Naive B cell (primary cell): ENCODE measurements around the gene TIMP2. TPM values are rescaled to one million over a fixed set of nuclear protein-coding genes. Genes with fewer than 3 reads are reported as not detected.
"Not testable (repeated sequence)": the region's sequence is repeated elsewhere in the genome, so short reads cannot be mapped to it uniquely, and the experiment has no call there.

Experiments
- ATAC-seq, 2 donors: fragments of 150-1000 bp; cut with Tn5 transposase; 2 replicates each; pipeline ENCODE4 v1.10.0; 2021; ENCODE audit warnings: low read depth in 2 of 2, mild to moderate bottlenecking in 2 of 2, moderate library complexity in 2 of 2
- DNase-seq: peaks from one replicate; pipeline ENCODE4 v3.0.0; 2022
- H3K27ac Mint-ChIP-seq, 6 donors: one replicate each; pipeline ENCODE4 v1.8.0; 2020 to 2022; ENCODE audit warnings: mild to moderate bottlenecking in 6 of 6, mixed read lengths in 6 of 6, moderate library complexity in 5 of 6, inconsistent platforms in 2 of 6
- H3K27me3 Mint-ChIP-seq, 3 donors: one replicate each; pipeline ENCODE4 v1.8.0; 2021 to 2022; ENCODE audit warnings: mixed read lengths in 3 of 3, mild to moderate bottlenecking in 1 of 3
- H3K36me3 Mint-ChIP-seq, 2 donors: one replicate each; pipeline ENCODE4 v1.8.0; 2020 to 2022; ENCODE audit warnings: mixed read lengths in 2 of 2, inconsistent platforms in 1 of 2, mild to moderate bottlenecking in 1 of 2
- H3K4me1 Mint-ChIP-seq, 3 donors: one replicate each; pipeline ENCODE4 v1.8.0; 2020 to 2022; ENCODE audit warnings: mixed read lengths in 3 of 3, inconsistent platforms in 1 of 3, mild to moderate bottlenecking in 1 of 3, moderate library complexity in 1 of 3
- H3K4me3 Mint-ChIP-seq, 8 donors: one replicate each; pipeline ENCODE4 v1.8.0; 2020 to 2022; ENCODE audit warnings: mild to moderate bottlenecking in 8 of 8, mixed read lengths in 8 of 8, moderate library complexity in 8 of 8, inconsistent platforms in 2 of 8
- H3K9me3 Mint-ChIP-seq, 7 donors: one replicate each; pipeline ENCODE4 v1.8.0; 2020 to 2022; ENCODE audit warnings: mixed read lengths in 7 of 7, mild to moderate bottlenecking in 5 of 7, inconsistent platforms in 2 of 7, moderate library complexity in 1 of 7
- polyA plus RNA-seq, 6 donors: library from polyadenylated mRNA; unstranded; fragments of 300-500 nt; fragmentation: Illumina TruSeq; gene quantifications; one replicate each; pipeline ENCODE4 v1.2.3, GENCODE V29; 2021; ENCODE audit warnings: low read depth in 6 of 6

The TIMP2 gene
- polyA plus RNA-seq, 6 donors from 2014 or later = 0.40 to 1.1 (median 0.65) TPM

GRCh38 chr17:78919861-78920450 lies 5.2 kb downstream of the TIMP2 start:
- Mint-ChIP-seq H3K36me3 (no peaks in the 10 kb centered on the region), H3K27me3 (peaks cover 0 to 7% (median 4%) of the 10 kb centered on the region in 3 donors), H3K27ac (peak overlapping the region in 3 of 6 donors; percentile 17 to 92 (median 85)), H3K4me1 (peaks cover 38 to 55% (median 48%) of the 10 kb centered on the region in 3 donors), H3K9me3 (no peaks in the 10 kb centered on the region), H3K4me3 (peak overlapping the region in 1 of 8 donors; percentile 84)
- DNase-seq = no peak
- no peak for ATAC-seq

GRCh38 chr17:78918979-78919378 lies 6.2 kb downstream of the TIMP2 start:
- no peak for DNase-seq
- no peak for ATAC-seq
- H3K36me3 Mint-ChIP-seq = no peaks in the 10 kb centered on the region
- H3K4me3 Mint-ChIP-seq = no peak overlapping the region
- H3K27ac Mint-ChIP-seq = no peak overlapping the region
- peaks cover 38 to 55% (median 48%) of the 10 kb centered on the region in 3 donors for H3K4me1 Mint-ChIP-seq
- no peaks in the 10 kb centered on the region for H3K9me3 Mint-ChIP-seq
- H3K27me3 Mint-ChIP-seq = peaks cover 0 to 7% (median 4%) of the 10 kb centered on the region in 3 donors

GRCh38 chr17:78917451-78918275 lies 7.5 kb downstream of the TIMP2 start:
- Mint-ChIP-seq H3K36me3 (no peaks in the 10 kb centered on the region), H3K4me1 (peaks cover 28 to 41% (median 37%) of the 10 kb centered on the region in 3 donors), H3K27me3 (peaks cover 0 to 7% (median 4%) of the 10 kb centered on the region in 3 donors), H3K27ac (peak overlapping the region in 5 of 6 donors; percentile 21 to 76 (median 50)), H3K4me3 (peak overlapping the region in 2 of 8 donors; percentile 42 to 79), H3K9me3 (no peaks in the 10 kb centered on the region)
- peak; percentile 37 to 48 for ATAC-seq
- DNase-seq = no peak

GRCh38 chr17:78915872-78916632 lies 9.1 kb downstream of the TIMP2 start:
- no peaks in the 10 kb centered on the region for H3K9me3 Mint-ChIP-seq

GRCh38 chr17:78913115-78913514 lies 12.1 kb downstream of the TIMP2 start:
- peak overlapping the region in 1 of 6 donors; percentile 43 for H3K27ac Mint-ChIP-seq
- no peak overlapping the region for H3K4me3 Mint-ChIP-seq
- no peaks in the 10 kb centered on the region for H3K36me3 Mint-ChIP-seq
- peaks cover 26 to 38% (median 36%) of the 10 kb centered on the region in 3 donors for H3K4me1 Mint-ChIP-seq
- H3K27me3 Mint-ChIP-seq = peaks cover 0 to 7% (median 0%) of the 10 kb centered on the region in 3 donors
- H3K9me3 Mint-ChIP-seq = peaks cover 0 to 2% (median 0%) of the 10 kb centered on the region in 7 donors
- ATAC-seq = no peak
- DNase-seq = no peak

More at GRCh38 chr17:78915872-78916632, 9.1 kb downstream of the TIMP2 start:
- no peaks in the 10 kb centered on the region for H3K36me3 Mint-ChIP-seq
- no peak for DNase-seq
- H3K27ac Mint-ChIP-seq = peak overlapping the region in 3 of 6 donors; percentile 22 to 75 (median 29)
- H3K4me1 Mint-ChIP-seq = peaks cover 29 to 39% (median 37%) of the 10 kb centered on the region in 3 donors
- peak in 1 of 2 donors; percentile 41 for ATAC-seq
- H3K27me3 Mint-ChIP-seq = peaks cover 0 to 7% (median 4%) of the 10 kb centered on the region in 3 donors
- peak overlapping the region in 7 of 8 donors; percentile 23 to 89 (median 54) for H3K4me3 Mint-ChIP-seq

GRCh38 chr17:78912082-78912481 lies 13.1 kb downstream of the TIMP2 start:
- peaks cover 0 to 2% (median 0%) of the 10 kb centered on the region in 7 donors for H3K9me3 Mint-ChIP-seq
- ATAC-seq (no peak), DNase-seq (no peak)
- H3K4me1 Mint-ChIP-seq = peaks cover 19 to 30% (median 28%) of the 10 kb centered on the region in 3 donors
- no peak overlapping the region for H3K4me3 Mint-ChIP-seq
- H3K36me3 Mint-ChIP-seq = no peaks in the 10 kb centered on the region
- peaks cover 0 to 7% (median 0%) of the 10 kb centered on the region in 3 donors for H3K27me3 Mint-ChIP-seq
- peak overlapping the region in 2 of 6 donors; percentile 17 to 70 for H3K27ac Mint-ChIP-seq

- not testable (repeated sequence) for ATAC-seq
Measured at GRCh38 chr17:78911543-78911942, 13.6 kb downstream of the TIMP2 start.

GRCh38 chr17:78910497-78911284 lies 14.5 kb downstream of the TIMP2 start:
- Mint-ChIP-seq H3K27ac (peak overlapping the region in 2 of 6 donors; percentile 21 to 82), H3K9me3 (peaks cover 0 to 2% (median 0%) of the 10 kb centered on the region in 7 donors)
- ATAC-seq = peak in 1 of 2 donors; percentile 67

More at GRCh38 chr17:78911543-78911942, 13.6 kb downstream of the TIMP2 start:
- Mint-ChIP-seq H3K4me1 (peaks cover 17 to 27% (median 25%) of the 10 kb centered on the region in 3 donors), H3K27ac (peak overlapping the region in 2 of 6 donors; percentile 17 to 70)
- not testable (repeated sequence) for H3K36me3 Mint-ChIP-seq, H3K9me3 Mint-ChIP-seq, H3K27me3 Mint-ChIP-seq, DNase-seq, H3K4me3 Mint-ChIP-seq

GRCh38 chr17:78908426-78908825 lies 16.8 kb downstream of the TIMP2 start:
- Mint-ChIP-seq H3K27me3 (no peaks in the 10 kb centered on the region), H3K4me3 (no peak overlapping the region), H3K27ac (peak overlapping the region in 3 of 6 donors; percentile 26 to 49 (median 47)), H3K4me1 (peaks cover 13 to 15% (median 13%) of the 10 kb centered on the region in 3 donors), H3K9me3 (peaks cover 0 to 2% (median 0%) of the 10 kb centered on the region in 7 donors), H3K36me3 (no peaks in the 10 kb centered on the region)
- ATAC-seq (no peak), DNase-seq (no peak)

More at GRCh38 chr17:78910497-78911284, 14.5 kb downstream of the TIMP2 start:
- Mint-ChIP-seq H3K36me3 (no peaks in the 10 kb centered on the region), H3K4me3 (no peak overlapping the region), H3K4me1 (peaks cover 10 to 19% (median 16%) of the 10 kb centered on the region in 3 donors), H3K27me3 (no peaks in the 10 kb centered on the region)
- DNase-seq = no peak

- no peak overlapping the region for H3K27ac Mint-ChIP-seq
- peaks cover 0 to 2% (median 0%) of the 10 kb centered on the region in 7 donors for H3K9me3 Mint-ChIP-seq
- H3K4me1 Mint-ChIP-seq = peaks cover 2 to 17% (median 15%) of the 10 kb centered on the region in 3 donors
- ATAC-seq (no peak), DNase-seq (no peak)
- no peak overlapping the region for H3K4me3 Mint-ChIP-seq
- H3K27me3 Mint-ChIP-seq = no peaks in the 10 kb centered on the region
- no peaks in the 10 kb centered on the region for H3K36me3 Mint-ChIP-seq
Measured at GRCh38 chr17:78905541-78905940, 19.6 kb downstream of the TIMP2 start.

GRCh38 chr17:78905116-78905515 lies 20.1 kb downstream of the TIMP2 start:
- no peak for DNase-seq
- no peaks in the 10 kb centered on the region for H3K27me3 Mint-ChIP-seq
- no peak overlapping the region for H3K4me3 Mint-ChIP-seq
- H3K36me3 Mint-ChIP-seq = no peaks in the 10 kb centered on the region
- H3K9me3 Mint-ChIP-seq = peaks cover 0 to 2% (median 0%) of the 10 kb centered on the region in 7 donors
- H3K27ac Mint-ChIP-seq = no peak overlapping the region
- H3K4me1 Mint-ChIP-seq = peaks cover 0 to 15% (median 12%) of the 10 kb centered on the region in 3 donors
- ATAC-seq = no peak

GRCh38 chr17:78904371-78904770 lies 20.8 kb downstream of the TIMP2 start:
- H3K4me1 Mint-ChIP-seq = peaks cover 0 to 15% (median 12%) of the 10 kb centered on the region in 3 donors
- no peak for ATAC-seq
- H3K36me3 Mint-ChIP-seq = no peaks in the 10 kb centered on the region

More at GRCh38 chr17:78904371-78904770, 20.8 kb downstream of the TIMP2 start:
- no peak overlapping the region for H3K4me3 Mint-ChIP-seq
- H3K27ac Mint-ChIP-seq = peak overlapping the region in 1 of 6 donors; percentile 3
- no peaks in the 10 kb centered on the region for H3K27me3 Mint-ChIP-seq
- DNase-seq = no peak
- peaks cover 0 to under 1% (median 0%) of the 10 kb centered on the region in 7 donors for H3K9me3 Mint-ChIP-seq
